NCI-H187 (cell line): ENCODE data around the gene DDHD1.

Experiments used
- DNase-seq, 2 experiments: peaks; one replicate each; lab custom pipeline; 2025; lab: John Stamatoyannopoulos, UW

The DDHD1 gene

DNA sequence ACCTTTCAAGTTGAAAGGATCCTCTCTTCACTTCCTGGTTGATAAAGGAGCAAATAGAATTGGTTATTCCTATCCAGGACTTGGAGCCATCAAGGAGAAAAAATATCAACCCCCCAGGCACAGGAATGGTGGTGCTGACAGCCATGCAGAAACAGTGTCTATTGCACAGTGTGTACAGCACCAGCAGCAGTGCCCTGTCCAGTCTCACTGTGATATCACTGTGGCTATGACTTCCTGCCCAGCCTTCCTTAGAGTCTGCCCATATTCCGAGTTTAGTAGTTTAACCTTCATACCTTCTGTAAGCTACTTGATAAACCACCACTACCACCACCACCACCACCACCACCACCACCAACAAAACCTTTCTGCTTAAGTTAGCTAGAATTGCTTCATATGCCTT lies 157.1 kb downstream of the DDHD1 start:
- no peak for DNase-seq

DNA sequence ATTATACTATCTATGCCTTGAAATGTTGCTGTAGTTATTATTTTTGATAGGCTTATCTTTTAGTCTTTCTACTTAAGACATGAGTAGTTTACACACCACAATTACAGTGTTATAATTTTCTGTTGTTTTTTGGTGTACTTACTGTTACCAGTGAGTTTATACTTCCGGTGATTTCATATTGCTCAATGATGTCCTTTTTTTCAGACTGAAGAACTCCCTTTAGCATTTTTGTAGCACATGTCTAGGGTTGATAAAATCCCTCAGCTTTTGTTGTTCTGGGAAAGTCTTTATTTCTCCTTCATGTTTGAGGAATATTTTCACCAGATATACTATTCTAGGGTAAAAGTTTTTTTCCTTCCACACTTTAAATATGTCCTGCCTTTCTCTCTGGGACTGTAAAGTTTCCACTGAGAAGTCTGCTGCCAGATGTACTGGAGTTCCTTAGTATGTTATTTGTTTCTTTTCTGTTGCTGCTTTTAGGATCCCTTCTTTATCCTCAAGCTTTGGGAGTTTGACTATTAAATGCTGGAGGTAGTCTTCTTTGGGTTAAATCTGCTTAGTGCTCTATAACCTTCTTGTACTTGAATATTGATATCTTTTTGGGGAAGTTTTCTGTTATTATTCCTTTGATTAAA lies 160.8 kb downstream of the DDHD1 start:
- DNase-seq = no peak

DNA sequence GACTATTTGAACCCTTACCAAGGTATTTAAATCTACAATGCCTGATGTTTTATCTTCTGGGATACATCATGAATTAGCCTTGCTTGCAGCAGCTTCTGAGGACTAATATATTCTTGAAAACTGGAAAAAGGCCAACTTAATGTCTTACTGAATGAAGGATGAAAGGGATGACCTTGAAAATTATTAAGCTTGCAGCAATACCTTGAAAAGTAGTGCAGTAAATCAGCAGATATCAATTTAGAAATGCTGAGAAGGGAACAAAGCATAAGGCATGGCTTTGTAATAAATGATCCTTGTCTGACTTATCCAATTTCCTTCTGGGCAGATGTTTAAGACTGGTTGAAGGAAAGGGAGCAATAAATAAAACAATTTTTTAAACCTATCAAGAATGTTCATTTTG lies 165.0 kb downstream of the DDHD1 start:
- no peak for DNase-seq

DNA sequence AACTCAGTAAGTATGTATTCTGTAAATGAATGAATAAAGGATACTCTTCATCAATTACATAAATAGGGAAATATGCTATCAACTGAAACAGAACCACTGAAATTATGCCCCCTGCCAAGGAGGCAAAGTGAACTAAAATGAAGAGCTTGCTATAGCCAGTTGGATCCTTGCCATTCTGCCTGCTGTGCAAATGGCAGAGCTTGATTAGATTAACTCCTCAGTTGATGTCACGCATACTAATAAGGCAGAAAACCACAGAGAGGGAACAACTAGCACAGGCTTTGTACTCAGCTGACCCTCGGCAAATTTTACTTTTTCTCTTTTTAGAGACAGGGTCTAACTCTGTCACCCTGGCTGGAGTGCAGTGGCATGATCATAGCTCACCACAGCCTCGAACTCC lies 165.6 kb downstream of the DDHD1 start:
- DNase-seq = no peak

DNA sequence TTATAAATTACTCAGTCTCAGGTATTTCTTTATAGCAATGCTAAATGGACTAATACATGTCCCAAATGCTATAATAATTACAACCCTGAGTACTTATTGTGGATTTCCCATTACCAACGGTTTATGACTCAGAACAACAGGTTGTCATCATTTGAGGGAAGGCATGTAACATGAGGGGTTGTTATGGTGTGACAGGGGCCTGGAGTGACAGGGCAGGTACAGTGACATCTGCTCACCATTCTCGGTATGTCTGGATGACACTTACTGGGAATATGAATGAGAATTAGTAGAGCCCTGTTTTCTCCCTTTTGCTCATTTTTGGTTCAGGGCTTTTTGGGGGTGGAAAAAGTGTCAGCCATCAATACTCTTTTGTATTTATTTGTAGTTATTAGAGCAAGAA lies 166.1 kb downstream of the DDHD1 start:
- DNase-seq = no peak
